GM19025 (cell line): Measurements from ENCODE around the gene GPER1.
"Not testable (repeated sequence)": the region's sequence is repeated elsewhere in the genome, so short reads cannot be mapped to it uniquely, and the experiment has no call there.

Experiments used
- ATAC-seq: cut with Tn5 transposase; IDR thresholded peaks from one replicate; pipeline ENCODE4 v1.9.1; 2021; ENCODE audit warnings: mild to moderate bottlenecking, low read depth, moderate library complexity; ENCODE audit not compliant: unreplicated experiment

The GPER1 gene

GRCh38 chr7:1087952-1088920 is at the start of gene GPER1:
GPER1 (plus strand) TSS chr7:1088113; CDS start chr7:1091729, 3,616 bp downstream.
- no peak for ATAC-seq

- not testable (repeated sequence) for ATAC-seq
Observed at GRCh38 chr7:1040233-1040632, 47.7 kb upstream of the GPER1 start.

- ATAC-seq, result no peak
Observed at GRCh38 chr7:1040790-1041189, 47.1 kb upstream of the GPER1 start.

GRCh38 chr7:1041551-1042491 is 46.1 kb upstream of the GPER1 start:
- ATAC-seq, result no peak

GRCh38 chr7:1042492-1042833 is 45.5 kb upstream of the GPER1 start:
- no peak for ATAC-seq

GRCh38 chr7:1043552-1044188 is 44.2 kb upstream of the GPER1 start:
- ATAC-seq, result no peak

GRCh38 chr7:1044189-1045068 is 43.5 kb upstream of the GPER1 start, which contains the start of gene GPR146:
GPR146 (plus strand) TSS chr7:1044546; CDS start chr7:1057516, 12,970 bp downstream.
- peak; percentile 88 for ATAC-seq

- ATAC-seq, result no peak
Observed at GRCh38 chr7:1045069-1046063, 42.5 kb upstream of the GPER1 start.

- no peak for ATAC-seq
Observed at GRCh38 chr7:1046722-1047679, 40.9 kb upstream of the GPER1 start.

GRCh38 chr7:1049006-1049741 is 38.7 kb upstream of the GPER1 start:
- ATAC-seq, result no peak

GRCh38 chr7:1049801-1050200 is 38.1 kb upstream of the GPER1 start:
- ATAC-seq, result no peak

- no peak for ATAC-seq
Observed at GRCh38 chr7:1050254-1050906, 37.5 kb upstream of the GPER1 start.

GRCh38 chr7:1050956-1051690 is 36.8 kb upstream of the GPER1 start:
- ATAC-seq, result no peak

GRCh38 chr7:1052031-1052818 is 35.7 kb upstream of the GPER1 start:
- no peak for ATAC-seq

GRCh38 chr7:1053002-1053411 is 34.9 kb upstream of the GPER1 start:
- ATAC-seq, result no peak
